Osteoblast (primary cell): ENCODE data around the gene ADAMTS2. TPM values are rescaled to one million over a fixed set of nuclear protein-coding genes. Genes with fewer than 3 reads are reported as not detected.

Experiments used
- DNase-seq: peaks from one replicate; pipeline ENCODE4 v3.0.0; 2011; ENCODE audit warnings: low spot score, mixed read lengths; ENCODE audit not compliant: insufficient read length; ENCODE audit errors: missing footprints
- H2AFZ ChIP-seq: 2 replicates; pipeline ENCODE4 v1.6.0; 2011; ENCODE audit warnings: mild to moderate bottlenecking, low read length
- H3K27ac ChIP-seq: 2 replicates; pipeline ENCODE4 v1.5.1; 2011; ENCODE audit warnings: mild to moderate bottlenecking, low read depth, low read length, moderate library complexity
- H3K27me3 ChIP-seq: 2 replicates; pipeline ENCODE4 v1.6.0; 2012; ENCODE audit warnings: mild to moderate bottlenecking, control low read depth, inconsistent platforms, low read length, moderate library complexity; ENCODE audit not compliant: insufficient read depth
- H3K36me3 ChIP-seq: 2 replicates; pipeline ENCODE4 v1.5.1; 2011; ENCODE audit warnings: mild to moderate bottlenecking, low read length, control low read depth, moderate library complexity; ENCODE audit not compliant: insufficient read depth
- H3K4me1 ChIP-seq: 2 replicates; pipeline ENCODE4 v1.5.1; 2011; ENCODE audit warnings: mild to moderate bottlenecking, low read length, control low read depth, moderate library complexity; ENCODE audit not compliant: insufficient read depth
- H3K4me2 ChIP-seq: 2 replicates; pipeline ENCODE4 v1.6.0; 2011; ENCODE audit warnings: mild to moderate bottlenecking, low read length; ENCODE audit not compliant: insufficient read depth
- H3K4me3 ChIP-seq: fragments of 200-600 bp; sonication (generic); 3 replicates; pipeline ENCODE4 v1.5.1; 2012; ENCODE audit warnings: mild to moderate bottlenecking, low read length, inconsistent platforms; ENCODE audit not compliant: insufficient read depth
- H3K79me2 ChIP-seq: 2 replicates; pipeline ENCODE4 v1.6.0; 2012; ENCODE audit warnings: mild to moderate bottlenecking, low read length, control low read depth, inconsistent platforms; ENCODE audit not compliant: insufficient read depth
- H3K9me3 ChIP-seq: 2 replicates; pipeline ENCODE4 v1.5.1; 2011; ENCODE audit warnings: low read depth, low read length, control low read depth
- H4K20me1 ChIP-seq: 2 replicates; pipeline ENCODE4 v1.6.0; 2012; ENCODE audit warnings: mild to moderate bottlenecking, low read length, control low read depth; ENCODE audit not compliant: insufficient read depth
- total RNA-seq: library from RNA; depleted of rRNA; stranded (reverse); fragments of >200 nt; gene quantifications from 2 replicates; pipeline ENCODE4 v1.2.3, GENCODE V29; 2012
- TF ChIP-seq, protein P1 (sequence below): IDR thresholded peaks from 2 replicates; pipeline ENCODE4 v1.5.1; 2011; ENCODE audit warnings: mild to moderate bottlenecking, low read depth, low read length, moderate library complexity; ENCODE audit errors: extremely low read depth

Gene ADAMTS2
- total RNA-seq, 1 donor: 144 TPM

DNA sequence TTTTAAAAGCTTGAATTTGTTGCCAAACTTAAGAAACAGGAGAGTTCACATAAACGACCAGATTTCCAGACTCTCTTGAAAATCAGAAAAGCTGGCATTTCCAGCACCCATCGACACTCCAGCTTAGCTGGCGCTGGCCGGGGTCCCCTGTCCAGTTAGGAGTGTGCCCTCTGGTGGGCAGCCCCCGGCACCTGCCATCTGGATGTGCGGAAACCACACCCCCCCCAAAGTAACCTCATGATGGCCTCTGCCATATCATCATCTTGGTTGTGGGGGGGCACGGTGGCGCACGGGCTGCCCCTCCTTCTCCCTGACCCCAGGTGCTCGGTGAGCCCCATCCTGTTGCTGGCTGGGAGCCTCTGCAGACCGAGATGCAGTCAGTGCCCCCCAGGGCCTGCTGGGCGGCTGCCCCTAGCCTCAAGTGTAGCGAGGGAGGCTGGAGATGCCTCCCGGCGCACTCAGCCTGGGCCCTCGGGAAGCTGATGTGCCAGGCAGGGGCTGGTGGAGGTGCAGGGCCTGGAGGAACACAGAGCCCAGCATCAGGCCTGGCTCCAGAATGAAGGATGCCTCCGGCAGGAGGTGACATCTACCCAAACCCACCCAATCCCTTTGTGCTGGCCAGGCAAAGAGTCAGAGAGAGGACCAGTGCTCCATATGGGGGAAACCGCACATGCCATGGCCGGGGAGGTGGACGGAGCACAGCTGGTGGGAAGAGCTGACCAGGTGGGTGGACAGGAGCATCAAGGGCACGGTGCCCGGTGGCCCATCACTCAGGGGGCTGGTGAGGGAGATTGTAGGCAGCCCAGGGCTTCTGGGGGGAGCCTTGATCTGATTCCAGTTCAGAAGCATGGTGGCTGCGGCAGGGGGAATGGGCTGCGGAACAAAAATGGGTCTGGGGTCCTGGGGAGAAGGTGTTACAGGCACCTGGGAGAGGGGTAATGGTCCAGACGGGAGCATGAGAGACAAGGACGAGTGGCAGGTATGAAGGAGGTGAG is 70.6 kb downstream of the ADAMTS2 start:
- peak overlapping the region; percentile 49 for H3K4me2 ChIP-seq
- peak; percentile 73 for DNase-seq
- peak overlapping the region; percentile 99 for H3K27ac ChIP-seq
- peaks cover 15% of the 10 kb centered on the region for H3K36me3 ChIP-seq
- H3K4me3 ChIP-seq: no peak overlapping the region
- peaks cover 86% of the 10 kb centered on the region for H3K79me2 ChIP-seq
- TF ChIP-seq, protein P1, sequence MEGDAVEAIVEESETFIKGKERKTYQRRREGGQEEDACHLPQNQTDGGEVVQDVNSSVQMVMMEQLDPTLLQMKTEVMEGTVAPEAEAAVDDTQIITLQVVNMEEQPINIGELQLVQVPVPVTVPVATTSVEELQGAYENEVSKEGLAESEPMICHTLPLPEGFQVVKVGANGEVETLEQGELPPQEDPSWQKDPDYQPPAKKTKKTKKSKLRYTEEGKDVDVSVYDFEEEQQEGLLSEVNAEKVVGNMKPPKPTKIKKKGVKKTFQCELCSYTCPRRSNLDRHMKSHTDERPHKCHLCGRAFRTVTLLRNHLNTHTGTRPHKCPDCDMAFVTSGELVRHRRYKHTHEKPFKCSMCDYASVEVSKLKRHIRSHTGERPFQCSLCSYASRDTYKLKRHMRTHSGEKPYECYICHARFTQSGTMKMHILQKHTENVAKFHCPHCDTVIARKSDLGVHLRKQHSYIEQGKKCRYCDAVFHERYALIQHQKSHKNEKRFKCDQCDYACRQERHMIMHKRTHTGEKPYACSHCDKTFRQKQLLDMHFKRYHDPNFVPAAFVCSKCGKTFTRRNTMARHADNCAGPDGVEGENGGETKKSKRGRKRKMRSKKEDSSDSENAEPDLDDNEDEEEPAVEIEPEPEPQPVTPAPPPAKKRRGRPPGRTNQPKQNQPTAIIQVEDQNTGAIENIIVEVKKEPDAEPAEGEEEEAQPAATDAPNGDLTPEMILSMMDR: peak; percentile 24
- H3K9me3 ChIP-seq: no peaks in the 10 kb centered on the region
- H3K4me1 ChIP-seq: peaks cover 72% of the 10 kb centered on the region
- no peak overlapping the region for H2AFZ ChIP-seq
- peaks cover 4% of the 10 kb centered on the region for H4K20me1 ChIP-seq
- no peaks in the 10 kb centered on the region for H3K27me3 ChIP-seq

DNA sequence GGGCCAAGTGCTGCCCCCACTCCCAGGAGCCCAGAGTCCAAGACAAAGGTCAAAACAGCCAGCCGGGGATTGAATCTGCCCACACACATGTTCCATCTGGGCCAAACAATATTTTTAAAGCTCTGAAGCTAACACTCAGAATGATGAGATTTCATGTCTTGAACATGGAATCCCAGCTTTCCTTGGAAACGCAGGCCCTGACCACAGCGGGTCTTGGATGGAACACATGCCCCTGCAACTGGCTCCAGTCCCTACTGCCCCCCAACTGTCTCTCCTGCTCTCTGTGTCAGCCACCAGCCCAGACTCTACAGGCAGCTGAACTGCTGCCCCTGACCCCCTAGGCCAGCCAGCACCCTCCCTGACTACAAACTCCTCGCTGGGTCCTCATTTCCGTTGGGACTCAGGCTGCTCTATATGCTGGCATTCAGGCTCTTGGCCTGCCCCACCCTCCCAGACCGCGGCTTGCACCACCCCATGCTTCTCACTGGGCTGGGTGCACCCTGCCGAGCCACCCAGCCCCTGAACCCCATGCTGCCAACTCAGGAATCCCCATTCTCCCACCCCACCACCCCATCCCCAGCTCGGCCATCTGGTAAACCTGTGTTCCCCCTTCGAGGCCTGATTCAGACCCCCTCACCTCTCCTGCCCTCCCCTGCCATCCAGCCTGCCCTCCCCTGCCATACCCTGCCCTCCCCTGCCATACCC is 71.7 kb downstream of the ADAMTS2 start:
- no peak overlapping the region for H3K4me2 ChIP-seq
- peaks cover 19% of the 10 kb centered on the region for H3K36me3 ChIP-seq
- peaks cover 86% of the 10 kb centered on the region for H3K79me2 ChIP-seq
- peak overlapping the region; percentile 99 for H3K27ac ChIP-seq
- H3K9me3 ChIP-seq: no peaks in the 10 kb centered on the region
- TF ChIP-seq, protein P1: no peak
- DNase-seq: peak; percentile 80
- H3K4me3 ChIP-seq: no peak overlapping the region
- no peaks in the 10 kb centered on the region for H3K27me3 ChIP-seq
- H2AFZ ChIP-seq: no peak overlapping the region
- peaks cover 78% of the 10 kb centered on the region for H3K4me1 ChIP-seq
- no peaks in the 10 kb centered on the region for H4K20me1 ChIP-seq

DNA sequence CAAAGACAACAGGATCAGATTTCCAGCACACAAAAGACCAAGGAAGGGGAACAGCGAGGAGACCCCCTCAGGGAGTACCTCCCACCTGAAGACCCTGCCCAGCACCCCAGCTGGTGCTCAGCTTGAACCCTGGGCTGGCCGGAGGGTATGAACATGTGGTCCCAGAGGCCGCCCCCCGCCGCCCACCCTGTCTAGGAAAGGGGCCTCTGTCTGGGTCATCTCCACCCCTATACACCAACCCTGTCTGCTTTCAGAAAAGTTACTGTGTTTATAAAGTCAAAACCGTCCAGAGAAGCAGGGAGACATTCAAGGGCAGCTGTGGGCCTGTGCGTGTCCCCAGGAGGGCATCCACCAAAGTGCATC is 72.2 kb downstream of the ADAMTS2 start:
- Histone ChIP-seq H3K4me2 (no peak overlapping the region), H3K4me3 (no peak overlapping the region), H3K27ac (peak overlapping the region; percentile 99), H3K9me3 (no peaks in the 10 kb centered on the region), H3K79me2 (peaks cover 89% of the 10 kb centered on the region), H3K4me1 (peaks cover 80% of the 10 kb centered on the region), H3K36me3 (peaks cover 25% of the 10 kb centered on the region), H4K20me1 (no peaks in the 10 kb centered on the region), H3K27me3 (no peaks in the 10 kb centered on the region), H2AFZ (no peak overlapping the region)
- TF ChIP-seq, protein P1: no peak
- peak; percentile 61 for DNase-seq
